Vagina (tissue), 2 donors: ENCODE measurements around the gene HTR3A.

ENCODE experiments used
- POLR2A ChIP-seq, 2 donors: fragments of 450-650 bp; IDR thresholded peaks; one replicate each; pipeline ENCODE4 v1.6.1; 2017; ENCODE audit warnings: antibody characterized with exemption in 2 of 2, mild to moderate bottlenecking in 2 of 2, moderate library complexity in 2 of 2
- POLR2AphosphoS5 ChIP-seq, 2 donors: sonication (generic); formaldehyde crosslinking; IDR thresholded peaks; one replicate each; pipeline ENCODE4 v1.9.0; 2017; ENCODE audit warnings: antibody characterized with exemption in 2 of 2, mild to moderate bottlenecking in 2 of 2, low read depth in 1 of 2; ENCODE audit not compliant: insufficient read depth in 1 of 2
- TF ChIP-seq, protein P1 (sequence below), 3 experiments: fragments of 450-650 bp in 2 of 3; fragments of 200-600 bp in 1 of 3; sonication (generic) in 1 of 3; IDR thresholded peaks; one replicate each; pipeline ENCODE4 v1.5.1; 2017 to 2019; ENCODE audit warnings: antibody characterized with exemption in 3 of 3, mild to moderate bottlenecking in 2 of 3, moderate library complexity in 2 of 3

DNA sequence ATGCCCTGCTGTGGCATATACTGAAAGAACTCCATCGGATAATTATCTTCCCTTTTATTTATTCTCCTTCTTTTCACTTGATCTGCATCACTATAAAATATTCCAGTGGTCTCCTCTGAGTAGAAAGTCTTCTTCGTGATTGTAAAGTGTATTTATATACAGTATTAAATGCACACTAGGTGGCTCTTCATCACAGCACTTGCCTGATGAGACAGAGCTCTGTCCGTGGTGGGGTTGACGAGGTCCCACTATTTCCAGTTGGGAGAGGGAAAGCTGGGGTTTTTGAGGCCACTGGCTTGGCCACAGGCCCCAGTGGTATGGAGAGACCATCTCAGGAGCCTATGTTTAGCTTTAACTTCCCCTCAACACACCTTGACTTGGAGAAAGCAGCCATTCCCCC lies 53.0 kb downstream of the HTR3A start:
- no peak for TF ChIP-seq POLR2A (IDR thresholded peaks at IDR 0.05)
- TF ChIP-seq, protein P1, sequence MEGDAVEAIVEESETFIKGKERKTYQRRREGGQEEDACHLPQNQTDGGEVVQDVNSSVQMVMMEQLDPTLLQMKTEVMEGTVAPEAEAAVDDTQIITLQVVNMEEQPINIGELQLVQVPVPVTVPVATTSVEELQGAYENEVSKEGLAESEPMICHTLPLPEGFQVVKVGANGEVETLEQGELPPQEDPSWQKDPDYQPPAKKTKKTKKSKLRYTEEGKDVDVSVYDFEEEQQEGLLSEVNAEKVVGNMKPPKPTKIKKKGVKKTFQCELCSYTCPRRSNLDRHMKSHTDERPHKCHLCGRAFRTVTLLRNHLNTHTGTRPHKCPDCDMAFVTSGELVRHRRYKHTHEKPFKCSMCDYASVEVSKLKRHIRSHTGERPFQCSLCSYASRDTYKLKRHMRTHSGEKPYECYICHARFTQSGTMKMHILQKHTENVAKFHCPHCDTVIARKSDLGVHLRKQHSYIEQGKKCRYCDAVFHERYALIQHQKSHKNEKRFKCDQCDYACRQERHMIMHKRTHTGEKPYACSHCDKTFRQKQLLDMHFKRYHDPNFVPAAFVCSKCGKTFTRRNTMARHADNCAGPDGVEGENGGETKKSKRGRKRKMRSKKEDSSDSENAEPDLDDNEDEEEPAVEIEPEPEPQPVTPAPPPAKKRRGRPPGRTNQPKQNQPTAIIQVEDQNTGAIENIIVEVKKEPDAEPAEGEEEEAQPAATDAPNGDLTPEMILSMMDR (IDR thresholded peaks at IDR 0.05) = no peak
- TF ChIP-seq POLR2AphosphoS5 (IDR thresholded peaks at IDR 0.05; ENCODE audit: insufficient read depth in 1 of 2, low read depth in 1 of 2) = no peak
